Fibroblast of skin of right biceps (primary cell): Measurements from ENCODE around the gene GPD1L.
A peak's percentile ranks its signal among the peaks of the same experiment; 100 is the strongest.
"Not testable (repeated sequence)": the region's sequence is repeated elsewhere in the genome, so short reads cannot be mapped to it uniquely, and the experiment has no call there.

Experiments used
- DNase-seq: peaks from one replicate; pipeline ENCODE4 v3.0.0-alpha.2; 2013

The GPD1L gene

DNA sequence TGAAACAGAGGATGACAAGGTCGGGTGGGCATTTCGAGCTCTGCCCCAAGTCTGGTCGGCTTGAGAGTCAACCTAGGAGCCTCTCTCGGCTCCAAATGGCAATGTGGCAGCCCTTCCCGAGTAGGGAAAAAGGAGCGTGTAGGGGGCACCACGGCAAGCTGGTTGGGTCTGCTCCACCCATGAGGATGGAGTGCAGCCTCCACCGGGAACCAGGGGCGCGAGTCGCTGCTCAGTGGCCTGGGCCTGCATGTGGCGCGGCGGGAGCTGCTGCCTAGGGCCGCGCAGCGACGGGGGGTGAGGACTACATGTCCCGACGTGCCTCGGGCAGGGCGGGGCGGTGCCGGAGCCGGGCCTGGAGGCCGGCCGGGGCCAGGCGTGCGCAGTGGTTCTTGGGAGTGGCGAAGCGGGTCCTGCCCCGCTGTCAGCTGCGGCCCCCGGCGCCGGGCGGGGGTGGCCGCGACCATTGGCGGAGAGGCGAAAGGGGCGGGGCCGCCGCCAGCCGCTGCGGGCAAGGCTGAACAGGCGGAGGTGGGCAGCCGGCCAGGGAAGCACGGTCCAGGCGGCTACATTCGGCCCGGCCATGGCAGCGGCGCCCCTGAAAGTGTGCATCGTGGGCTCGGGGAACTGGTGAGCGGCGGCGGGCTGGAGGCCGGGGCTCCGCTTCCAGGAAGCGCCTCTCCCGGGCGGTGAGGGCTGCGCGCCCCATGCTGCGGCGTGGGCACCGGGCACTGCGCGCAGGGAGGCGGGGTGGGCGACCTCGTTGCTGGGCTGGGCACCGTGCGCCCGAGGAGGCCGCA is at the start of gene GPD1L:
GPD1L (plus strand) TSS at position 489 of the 797 bp plus-strand sequence; CDS start at position 581, 92 bp downstream.
- DNase-seq, result peak; percentile 93

DNA sequence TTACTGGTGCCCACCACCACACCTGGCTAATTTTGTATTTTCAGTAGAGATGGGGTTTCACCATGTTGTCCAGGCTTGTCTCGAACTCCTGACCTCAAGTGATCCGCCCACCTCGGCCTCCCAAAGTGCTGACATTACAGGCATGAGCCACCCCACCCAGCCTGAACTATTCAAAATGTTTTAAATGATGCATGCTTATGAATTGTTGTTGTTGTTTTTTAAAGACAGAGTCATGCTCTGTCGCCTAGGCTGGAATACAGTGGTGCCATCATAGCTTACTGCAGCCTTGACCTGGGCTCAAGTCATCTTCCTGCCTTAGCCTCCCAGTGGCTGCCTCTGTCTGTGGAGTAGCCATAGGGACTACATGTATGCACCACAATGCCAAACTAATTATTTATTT is 48.0 kb upstream of the GPD1L start:
- DNase-seq, result not testable (repeated sequence)

DNA sequence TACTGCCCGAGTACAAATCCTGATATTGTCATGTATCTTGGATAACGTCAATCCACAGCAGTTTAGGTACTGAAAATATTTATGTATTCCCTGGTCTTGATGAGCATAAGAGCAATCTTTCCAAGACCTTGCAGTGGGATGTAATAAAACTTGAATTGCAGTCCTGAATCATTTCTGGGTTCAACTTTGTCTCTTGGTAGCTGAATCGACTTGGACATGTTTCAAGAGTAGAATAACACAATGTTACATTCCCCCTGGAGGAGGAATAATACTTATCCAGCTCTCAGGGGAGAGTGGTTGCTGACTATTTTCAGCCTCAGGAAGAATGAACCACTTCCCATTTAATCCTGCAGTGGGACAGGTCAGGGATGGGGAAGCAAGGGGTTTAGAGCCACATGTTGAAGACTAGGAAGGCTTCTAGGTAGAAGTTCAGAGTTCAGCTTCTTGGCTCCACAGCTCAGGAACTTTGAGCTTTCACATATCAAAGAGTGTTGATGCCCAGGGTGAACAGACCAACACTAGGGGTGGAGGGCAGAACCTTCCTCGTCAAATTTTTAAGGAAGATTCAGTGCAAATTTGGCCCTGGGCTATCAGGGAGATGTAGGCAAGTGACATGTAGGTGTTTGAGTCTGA is 43.4 kb upstream of the GPD1L start:
- peak; percentile 11 for DNase-seq

DNA sequence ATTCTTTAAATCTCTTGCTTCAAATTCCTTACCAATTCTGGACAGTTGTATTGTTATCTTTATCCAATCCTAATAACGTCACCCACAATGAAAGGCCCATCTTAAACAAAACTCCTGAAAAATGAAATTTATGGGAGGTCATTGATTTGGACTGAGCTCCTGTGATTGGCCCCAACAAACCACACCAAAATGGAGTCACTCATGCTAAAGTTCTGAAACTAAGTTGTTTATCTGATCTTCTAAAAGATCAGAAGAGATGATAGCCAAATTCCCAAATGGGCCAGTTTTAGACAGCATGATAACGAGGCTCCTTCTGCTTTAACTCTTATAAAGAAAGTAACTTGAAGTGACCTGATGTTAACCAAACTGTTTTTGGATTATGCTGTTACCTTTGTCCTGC is 39.7 kb upstream of the GPD1L start:
- DNase-seq, result no peak

DNA sequence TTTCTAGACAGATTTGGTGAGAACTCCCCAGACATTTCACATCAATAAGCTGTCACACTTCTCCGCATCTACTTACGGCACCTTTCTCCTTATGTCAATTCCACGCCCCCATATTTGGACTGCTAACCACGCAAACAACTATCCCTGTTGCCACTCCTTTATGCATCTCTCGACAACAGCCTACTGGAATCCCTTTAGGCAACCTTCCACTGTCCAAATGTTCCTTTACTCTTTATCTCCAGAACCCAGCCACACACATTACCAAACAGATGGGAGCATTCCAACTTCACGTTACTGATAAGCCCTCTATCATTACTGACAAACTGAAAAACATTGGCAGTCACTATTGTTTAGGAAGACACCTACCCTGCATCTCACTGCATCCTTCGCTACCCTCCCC is 32.2 kb upstream of the GPD1L start:
- DNase-seq, result not testable (repeated sequence)

DNA sequence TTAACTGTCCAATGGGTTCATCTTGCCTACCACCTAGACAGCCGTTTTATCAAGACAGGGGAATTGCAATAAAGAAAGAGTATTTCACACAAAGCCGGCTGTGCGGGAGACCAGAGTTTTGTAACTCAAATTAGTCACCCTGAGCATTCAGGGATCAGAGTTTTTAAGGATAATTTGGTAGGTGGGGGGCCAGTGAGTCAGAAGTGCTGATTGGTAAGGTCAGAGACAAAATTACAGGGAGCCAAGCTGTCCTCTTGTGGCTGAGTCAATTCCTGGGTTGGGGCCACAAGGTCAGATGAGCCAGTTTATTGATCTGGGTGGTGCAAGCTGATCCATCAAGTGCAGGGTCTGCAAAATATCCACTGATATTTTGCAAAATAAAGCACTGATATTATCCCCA is 29.9 kb upstream of the GPD1L start:
- peak; percentile 26 for DNase-seq

DNA sequence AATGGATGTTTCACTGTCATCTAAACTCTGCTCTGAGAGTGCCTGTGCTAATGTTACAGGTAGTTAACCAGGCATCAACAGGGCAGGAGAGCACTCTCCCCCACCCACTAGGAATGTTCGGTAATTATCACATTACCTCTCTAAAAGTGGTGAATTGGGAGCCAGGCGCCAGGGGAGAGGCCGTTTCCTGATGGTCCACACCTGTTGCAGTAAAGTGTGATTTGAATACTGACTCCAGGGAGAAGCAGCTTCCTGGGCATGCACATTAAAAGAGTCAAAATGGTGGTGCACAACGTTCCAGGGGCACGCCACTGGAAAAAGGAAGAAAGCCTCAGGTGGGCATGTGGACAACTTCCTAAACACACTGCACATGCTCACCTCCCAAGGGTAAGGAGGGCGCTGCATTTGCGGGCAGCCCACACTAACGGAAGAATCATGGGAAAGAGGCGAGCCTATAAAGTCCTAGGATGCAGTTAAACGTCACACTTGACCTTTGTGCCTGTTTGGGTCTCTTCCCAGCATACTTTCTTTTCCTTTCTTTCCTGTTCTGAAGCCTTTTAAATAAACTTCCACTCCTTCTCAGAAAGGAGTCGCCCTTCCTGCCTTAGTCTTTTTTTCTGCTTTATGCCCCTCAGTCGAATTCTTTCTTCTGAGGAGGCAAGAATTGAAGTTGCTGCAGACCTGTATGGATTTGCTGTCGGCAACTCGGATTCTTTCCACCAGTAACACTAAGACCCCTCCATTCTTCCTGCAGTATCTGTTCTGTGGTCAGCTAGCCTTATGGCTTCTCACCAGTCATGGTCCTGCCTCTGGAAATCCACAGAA is 28.9 kb upstream of the GPD1L start:
- DNase-seq, result no peak

DNA sequence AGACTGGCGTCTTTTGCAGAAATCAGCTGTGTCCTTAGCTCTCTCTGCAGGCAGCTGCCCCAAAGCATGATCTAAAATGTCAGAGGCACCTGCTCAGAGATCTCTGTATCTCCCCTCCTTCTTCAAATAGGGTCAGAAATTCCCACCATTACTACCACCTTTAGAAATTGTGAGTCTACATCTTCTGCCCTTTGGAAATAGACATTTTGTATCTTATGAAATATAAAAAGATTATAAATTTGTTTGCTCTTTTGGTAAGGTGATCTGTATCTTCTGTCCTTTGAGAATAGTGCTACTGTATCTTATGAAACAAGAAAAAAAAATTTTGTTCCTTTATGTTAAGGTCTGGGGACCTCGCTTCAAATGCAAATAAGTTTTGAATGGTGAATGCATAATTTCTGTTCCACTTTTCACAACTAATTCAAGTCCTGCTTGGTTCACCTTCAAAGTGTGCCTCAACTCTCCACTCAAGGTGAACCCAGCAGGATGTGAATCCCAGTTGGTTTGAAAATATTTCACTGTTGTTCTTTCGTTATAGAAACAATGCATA is 28.3 kb upstream of the GPD1L start:
- DNase-seq, result no peak

DNA sequence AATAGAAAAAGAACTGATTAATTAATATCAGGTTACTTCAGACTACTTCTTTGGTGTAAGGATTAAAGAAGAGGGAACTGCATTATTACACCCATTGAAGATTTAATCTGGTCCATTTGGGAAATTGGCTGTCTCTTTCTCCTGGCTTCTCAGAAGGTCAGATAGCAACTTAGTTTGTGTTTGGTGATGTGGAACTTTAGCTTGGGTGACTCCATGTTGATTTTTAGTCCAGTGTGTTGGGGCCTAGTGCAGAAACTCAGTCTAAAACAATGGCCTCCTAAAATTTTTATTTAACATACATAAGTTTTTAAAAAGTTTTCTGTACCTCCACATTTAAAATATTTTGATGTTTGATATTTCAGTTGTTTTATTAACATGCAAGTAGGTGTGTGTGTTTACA is 27.6 kb upstream of the GPD1L start:
- DNase-seq, result no peak

DNA sequence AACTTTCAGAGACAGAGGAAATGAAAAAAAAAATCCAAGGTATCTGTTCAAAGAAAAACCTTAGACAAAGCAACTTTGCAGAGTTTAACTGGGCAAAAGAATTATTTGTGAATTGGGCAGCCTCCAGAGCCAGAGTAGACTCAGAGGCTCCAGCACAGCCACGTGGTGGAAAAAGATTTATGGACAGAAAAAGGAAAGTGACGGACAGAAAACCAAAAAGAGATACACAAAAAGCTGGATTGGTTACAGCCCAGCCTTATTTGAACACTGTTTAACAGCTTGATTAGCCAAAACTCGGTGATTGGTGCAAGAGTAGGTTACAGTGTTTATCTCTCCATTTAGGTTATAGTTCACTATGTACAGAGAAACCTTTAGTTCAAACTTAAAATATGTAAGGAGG is 23.7 kb upstream of the GPD1L start:
- no peak for DNase-seq

DNA sequence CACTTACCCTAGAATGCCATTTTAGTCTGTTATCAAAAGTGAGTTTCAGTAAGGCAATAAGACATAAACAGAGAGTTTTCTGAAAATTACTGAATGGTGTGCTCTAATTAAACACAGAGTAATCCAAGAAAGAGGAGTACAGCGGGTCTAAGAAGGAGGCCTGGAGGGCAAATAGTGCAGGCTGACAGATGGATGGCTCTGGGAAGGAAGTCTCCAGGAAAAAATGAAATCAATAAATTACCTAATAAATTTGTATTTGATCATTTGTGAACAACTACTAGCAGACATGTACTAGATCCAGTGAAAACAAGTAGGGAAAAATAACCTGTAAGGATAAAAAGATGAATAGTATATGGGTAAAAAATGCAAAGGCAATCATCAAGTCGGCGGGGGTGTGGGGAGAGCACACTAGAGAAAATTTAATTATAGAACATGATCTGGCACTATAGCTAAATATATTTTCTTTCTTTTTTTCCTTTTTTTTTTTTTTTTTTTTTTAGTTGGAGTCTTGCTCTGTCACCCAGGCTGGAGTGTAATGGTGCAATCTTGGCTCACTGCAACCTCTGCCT is 22.6 kb upstream of the GPD1L start:
- no peak for DNase-seq

DNA sequence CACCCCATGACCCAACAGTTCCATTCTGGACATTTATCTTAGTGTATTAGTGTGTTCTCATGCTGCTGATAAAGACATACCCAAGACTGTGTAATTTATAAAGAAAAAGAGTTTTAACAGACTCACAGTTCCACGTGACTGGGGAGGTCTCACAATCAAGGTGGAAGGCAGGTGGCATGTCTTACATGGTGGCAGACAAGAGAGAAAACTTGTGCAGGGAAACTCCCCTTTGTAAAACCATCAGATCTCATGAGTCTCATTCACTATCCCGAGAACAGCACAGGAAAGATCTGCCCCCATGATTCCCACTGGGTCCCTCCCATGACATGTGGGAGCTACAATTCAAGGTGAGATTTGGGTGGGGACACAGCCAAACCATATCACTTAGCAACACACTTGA is 21.6 kb upstream of the GPD1L start:
- DNase-seq, result no peak

DNA sequence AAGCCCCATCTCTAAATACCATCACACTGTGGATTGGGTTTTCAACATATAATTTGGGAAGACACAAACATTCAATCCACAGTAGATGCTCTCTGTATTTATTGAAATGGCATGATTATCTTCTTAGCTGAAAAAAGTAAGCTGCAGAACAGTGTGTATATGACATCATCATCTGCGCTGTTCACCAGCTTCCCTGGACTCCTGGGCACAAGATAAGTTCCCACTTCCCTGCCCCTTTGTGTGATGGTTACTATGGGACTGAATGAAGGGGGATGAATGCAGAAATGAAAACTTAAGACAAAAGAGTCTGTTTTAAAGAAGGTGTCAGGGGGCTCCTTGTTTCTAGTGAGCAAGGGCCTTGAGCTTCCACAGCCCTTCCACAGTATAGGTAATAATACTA is 20.0 kb upstream of the GPD1L start:
- DNase-seq, result no peak

DNA sequence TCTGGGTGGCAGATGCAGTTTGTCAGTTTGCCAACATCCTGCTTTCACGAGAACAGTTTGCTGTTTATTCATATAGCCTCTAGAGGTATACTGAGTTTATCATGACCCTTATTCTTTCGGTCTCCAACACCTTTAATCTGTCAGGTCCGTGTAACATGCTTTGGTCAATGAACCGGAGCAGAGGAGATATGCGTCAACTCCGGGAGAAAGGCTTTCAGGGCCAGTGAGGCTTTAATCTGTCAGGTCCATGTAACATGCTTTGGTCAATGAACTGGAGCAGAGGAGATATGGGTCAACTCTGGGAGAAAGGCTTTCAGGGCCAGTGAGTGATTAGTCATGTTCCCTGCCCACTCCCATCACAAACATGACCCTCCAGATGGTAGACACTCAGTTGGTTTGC is 16.9 kb upstream of the GPD1L start:
- no peak for DNase-seq

DNA sequence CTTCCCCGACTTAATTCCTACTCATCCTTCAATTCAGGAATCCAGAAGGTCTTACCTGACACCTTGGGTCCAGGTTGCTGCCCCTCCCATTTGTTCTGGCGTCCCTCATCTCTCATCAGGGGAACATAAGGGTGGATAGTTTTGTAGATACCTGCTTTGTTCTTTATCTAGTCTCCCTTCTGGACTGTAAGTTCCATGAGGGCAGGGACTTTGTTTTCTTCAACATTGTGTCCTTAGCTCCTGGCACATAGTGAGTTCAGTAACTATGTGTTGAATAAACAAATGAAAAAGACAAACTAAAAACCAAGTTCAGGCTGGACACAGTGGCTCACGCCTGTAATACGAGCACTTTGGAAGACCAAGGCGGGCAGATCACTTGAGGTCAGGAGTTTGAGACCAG is 13.2 kb upstream of the GPD1L start:
- DNase-seq, result no peak

DNA sequence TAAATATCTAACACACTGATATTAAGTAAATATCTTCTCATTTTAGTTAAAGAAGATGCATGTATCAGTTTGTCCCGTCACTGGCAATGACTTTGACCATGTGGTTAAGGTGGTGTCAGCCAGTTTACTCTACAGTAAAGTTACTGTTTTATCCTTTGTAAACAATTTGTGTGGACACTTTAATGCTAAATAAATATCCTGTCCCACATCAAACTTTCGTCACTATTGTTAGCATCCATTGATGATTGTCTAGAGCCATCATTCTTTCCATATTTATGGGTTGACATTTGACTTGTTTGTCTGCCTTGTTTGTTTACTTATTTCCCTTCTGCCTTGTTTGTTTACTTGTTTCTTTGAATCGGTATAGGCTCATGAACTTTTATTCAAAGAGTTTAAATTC is 11.0 kb upstream of the GPD1L start:
- DNase-seq, result no peak

DNA sequence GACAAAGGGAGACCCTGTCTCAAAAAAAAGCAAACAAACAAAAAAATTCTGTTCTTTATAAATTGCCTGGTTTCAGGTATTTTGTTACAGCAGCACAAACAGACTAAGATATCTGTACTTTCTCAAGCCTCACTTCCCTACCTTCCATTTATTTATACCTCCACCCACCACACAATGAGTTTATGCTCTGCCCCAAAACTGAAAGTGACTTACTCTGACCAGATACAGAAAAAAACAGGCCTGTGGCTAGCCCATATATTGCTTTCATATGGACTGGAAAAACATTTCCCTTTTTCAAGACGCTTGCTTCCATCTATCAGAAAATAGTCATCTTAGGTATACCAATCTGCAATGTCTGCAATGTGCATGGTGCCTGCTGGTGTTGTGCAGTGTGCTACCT is 8.7 kb upstream of the GPD1L start:
- no peak for DNase-seq

DNA sequence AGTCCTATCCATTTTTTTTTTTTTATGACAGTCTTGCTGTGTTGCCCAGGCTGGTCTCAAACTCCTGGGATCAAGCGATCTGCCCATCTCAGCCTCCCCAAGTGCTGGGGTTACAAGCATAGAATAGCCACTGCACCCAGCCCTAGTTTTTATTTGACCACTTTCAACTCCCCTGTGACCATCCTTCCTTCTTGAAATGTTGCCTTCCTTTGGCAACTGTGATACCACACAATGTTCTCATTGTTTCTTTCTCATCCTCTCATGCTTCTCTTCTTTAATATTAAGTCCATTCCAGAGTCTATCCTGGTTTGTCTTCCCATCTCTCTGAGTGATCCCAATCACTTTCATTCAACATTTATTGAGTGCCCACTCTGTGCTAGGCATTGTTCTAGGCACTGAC is 7.9 kb upstream of the GPD1L start:
- DNase-seq, result no peak

DNA sequence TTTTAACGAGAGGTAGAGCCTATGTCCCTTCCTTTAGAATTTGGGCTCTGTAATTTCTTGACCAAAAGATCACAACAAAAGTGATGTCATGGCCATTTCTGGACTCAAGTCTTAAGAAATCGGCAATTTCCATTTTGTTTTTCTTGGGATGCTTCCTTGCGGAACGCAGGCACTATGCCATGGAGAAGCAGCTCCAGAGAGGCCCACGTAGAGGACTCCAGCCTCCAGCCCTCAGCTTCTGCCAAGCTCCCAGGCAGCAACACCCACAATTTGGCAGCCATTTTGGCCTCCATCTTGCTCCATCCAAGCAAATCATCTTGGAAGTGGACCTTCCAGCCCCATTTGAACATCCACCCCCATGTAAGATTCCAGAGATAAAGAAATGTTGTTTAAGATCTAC is 6.0 kb upstream of the GPD1L start:
- DNase-seq, result no peak

DNA sequence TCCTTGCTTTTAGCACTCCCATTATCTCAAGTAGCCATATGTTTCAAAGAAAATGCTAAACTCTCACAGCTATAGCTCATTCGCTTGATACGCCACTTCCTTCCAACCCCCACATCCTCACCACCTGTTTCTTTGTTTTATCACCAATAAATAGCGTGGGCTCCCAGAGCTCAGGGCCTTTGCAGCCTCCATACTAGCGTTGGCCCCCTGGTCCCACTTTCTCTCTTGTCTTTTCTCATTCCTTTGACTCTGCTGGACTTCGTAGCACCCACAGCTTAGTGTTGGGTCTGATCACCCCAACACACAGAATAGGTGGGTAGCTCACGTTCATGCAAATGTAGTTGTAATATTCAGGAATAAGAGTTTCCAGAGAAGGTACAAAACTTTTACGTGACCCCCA is 4.1 kb upstream of the GPD1L start:
- no peak for DNase-seq

DNA sequence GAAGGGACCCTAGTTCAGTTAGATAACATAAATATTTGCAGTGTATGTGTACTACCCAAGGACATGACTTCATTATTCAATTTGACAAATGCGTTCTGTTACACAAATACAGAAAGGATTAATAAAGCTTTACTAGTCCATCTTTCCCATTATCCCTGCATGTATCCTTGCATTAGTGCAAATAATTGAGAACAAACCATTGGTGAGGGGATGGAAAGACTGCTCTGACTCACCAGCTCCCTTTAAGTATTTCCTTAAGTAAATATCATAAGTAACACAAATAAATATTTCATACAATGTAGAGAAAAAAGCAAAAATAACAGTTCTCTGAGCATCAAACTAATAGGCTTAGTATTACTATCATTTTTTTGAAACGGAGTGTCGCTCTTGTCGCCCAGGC is 1.9 kb upstream of the GPD1L start:
- DNase-seq, result no peak

DNA sequence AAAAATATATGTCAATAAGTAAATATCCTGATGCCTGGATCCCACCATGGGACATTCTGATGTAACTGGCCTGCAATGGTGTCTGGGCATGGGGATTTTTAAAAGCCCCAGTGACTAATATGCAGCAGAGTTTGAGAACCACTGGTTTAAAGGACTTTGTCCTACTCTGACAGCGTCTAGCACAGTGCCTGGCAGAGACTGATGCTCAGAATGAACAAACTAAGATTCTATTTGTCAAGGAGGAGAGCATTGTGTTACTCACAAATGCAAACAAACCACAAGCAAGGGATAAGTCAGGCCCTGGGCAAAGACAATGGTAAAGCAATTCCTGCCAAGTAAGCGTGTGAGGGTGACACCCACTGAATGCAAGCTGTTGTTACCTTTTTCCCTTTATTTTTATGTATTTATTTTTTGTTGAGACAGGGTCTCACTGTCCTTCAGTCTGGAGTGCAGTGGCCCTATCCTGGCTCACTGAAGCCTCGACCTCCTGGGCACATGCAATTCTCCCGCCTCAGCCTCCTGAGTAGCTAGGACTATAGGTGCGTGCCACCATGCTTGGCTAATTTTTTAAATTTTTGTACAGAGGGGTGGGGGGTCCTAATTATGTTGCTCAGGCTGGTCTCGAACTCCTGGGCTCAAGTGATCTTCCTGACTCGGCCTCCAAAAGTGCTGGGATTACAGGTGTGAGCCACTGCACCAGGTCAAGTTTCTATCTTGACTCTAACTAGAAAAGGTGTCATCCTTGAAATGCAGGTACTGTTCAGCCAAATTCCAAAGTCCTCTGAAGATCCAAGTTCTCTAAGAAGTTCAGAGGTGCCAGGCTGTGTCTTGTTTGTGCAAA is 909 bp upstream of the GPD1L start:
- peak; percentile 23 for DNase-seq
